Progenitor cell of endocrine pancreas (in vitro differentiated cells): ENCODE measurements around the gene CAMSAP1. TPM values are rescaled to one million over a fixed set of nuclear protein-coding genes. Genes with fewer than 3 reads are reported as not detected.

Source experiments
- DNase-seq: peaks from one replicate; pipeline ENCODE4 v3.0.0; 2021; ENCODE audit warnings: low spot score; ENCODE audit not compliant: unreplicated experiment
- H3K27ac Mint-ChIP-seq: 2 replicates; pipeline ENCODE4 v1.8.0; 2021; ENCODE audit warnings: mild to moderate bottlenecking, moderate library complexity, mixed read lengths
- H3K27me3 Mint-ChIP-seq: 2 replicates; pipeline ENCODE4 v1.8.0; 2021; ENCODE audit warnings: mixed read lengths
- H3K36me3 Mint-ChIP-seq: 2 replicates; pipeline ENCODE4 v1.8.0; 2022; ENCODE audit warnings: mixed read lengths; ENCODE audit not compliant: insufficient read depth
- H3K4me1 Mint-ChIP-seq: 2 replicates; pipeline ENCODE4 v1.8.0; 2021; ENCODE audit warnings: low read depth, mixed read lengths
- H3K4me3 Mint-ChIP-seq: 2 replicates; pipeline ENCODE4 v1.8.0; 2021; ENCODE audit warnings: low read depth, mild to moderate bottlenecking, moderate library complexity, mixed read lengths
- H3K9me3 Mint-ChIP-seq: 2 replicates; pipeline ENCODE4 v1.8.0; 2021; ENCODE audit warnings: low read depth, mixed read lengths
- CTCF ChIP-seq: fragments of 200-600 bp; sonication (generic); IDR thresholded peaks from one replicate; pipeline ENCODE4 v1.5.0; 2021; ENCODE audit warnings: antibody characterized with exemption, mild to moderate bottlenecking; ENCODE audit not compliant: unreplicated experiment
- total RNA-seq: library from RNA; stranded (reverse); gene quantifications from 2 replicates; pipeline ENCODE4 v1.2.1, GENCODE V29; 2021

Gene CAMSAP1
- total RNA-seq, 1 donor from 2014 or later = 82.2 TPM

- H3K4me3 Mint-ChIP-seq = no peak overlapping the region
- no peak for DNase-seq
- H3K4me1 Mint-ChIP-seq = no peaks in the 10 kb centered on the region
- no peak for TF ChIP-seq CTCF
- peaks cover 7% of the 10 kb centered on the region for H3K36me3 Mint-ChIP-seq
- H3K9me3 Mint-ChIP-seq = no peaks in the 10 kb centered on the region
- H3K27me3 Mint-ChIP-seq = no peaks in the 10 kb centered on the region
- no peak overlapping the region for H3K27ac Mint-ChIP-seq
Observed at GRCh38 chr9:135928731-135929655, 21.6 kb upstream of the CAMSAP1 start.

- no peaks in the 10 kb centered on the region for H3K27me3 Mint-ChIP-seq
- DNase-seq = no peak
- H3K4me3 Mint-ChIP-seq = no peak overlapping the region
- H3K9me3 Mint-ChIP-seq = no peaks in the 10 kb centered on the region
- no peak for TF ChIP-seq CTCF
- peaks cover 7% of the 10 kb centered on the region for H3K36me3 Mint-ChIP-seq
- H3K27ac Mint-ChIP-seq = peak overlapping the region; percentile 10
- H3K4me1 Mint-ChIP-seq = no peaks in the 10 kb centered on the region
Observed at GRCh38 chr9:135928074-135928730, 20.9 kb upstream of the CAMSAP1 start.

- no peaks in the 10 kb centered on the region for H3K27me3 Mint-ChIP-seq
- H3K4me1 Mint-ChIP-seq = no peaks in the 10 kb centered on the region
- DNase-seq = no peak
- H3K4me3 Mint-ChIP-seq = no peak overlapping the region
- no peak overlapping the region for H3K27ac Mint-ChIP-seq
- peaks cover 3% of the 10 kb centered on the region for H3K36me3 Mint-ChIP-seq
- TF ChIP-seq CTCF = no peak
- no peaks in the 10 kb centered on the region for H3K9me3 Mint-ChIP-seq
Observed at GRCh38 chr9:135927195-135928013, 20.1 kb upstream of the CAMSAP1 start.

GRCh38 chr9:135926402-135927194 lies 19.3 kb upstream of the CAMSAP1 start:
- DNase-seq = no peak
- H3K4me1 Mint-ChIP-seq = no peaks in the 10 kb centered on the region
- no peaks in the 10 kb centered on the region for H3K36me3 Mint-ChIP-seq
- no peak overlapping the region for H3K27ac Mint-ChIP-seq
- H3K9me3 Mint-ChIP-seq = no peaks in the 10 kb centered on the region
- no peak overlapping the region for H3K4me3 Mint-ChIP-seq
- no peak for TF ChIP-seq CTCF
- H3K27me3 Mint-ChIP-seq = no peaks in the 10 kb centered on the region
